ENCODE results near the gene EPS15. TPM values are rescaled to one million over a fixed set of nuclear protein-coding genes. Genes with fewer than 3 reads are reported as not detected.

EPS15 gene
- total and polyA plus RNA-seq, 2 of the 8 experiments (the other 6 are each of a cell fraction or from before 2014, with no cell fraction given) = 15.9 to 57.2 TPM

DNA sequence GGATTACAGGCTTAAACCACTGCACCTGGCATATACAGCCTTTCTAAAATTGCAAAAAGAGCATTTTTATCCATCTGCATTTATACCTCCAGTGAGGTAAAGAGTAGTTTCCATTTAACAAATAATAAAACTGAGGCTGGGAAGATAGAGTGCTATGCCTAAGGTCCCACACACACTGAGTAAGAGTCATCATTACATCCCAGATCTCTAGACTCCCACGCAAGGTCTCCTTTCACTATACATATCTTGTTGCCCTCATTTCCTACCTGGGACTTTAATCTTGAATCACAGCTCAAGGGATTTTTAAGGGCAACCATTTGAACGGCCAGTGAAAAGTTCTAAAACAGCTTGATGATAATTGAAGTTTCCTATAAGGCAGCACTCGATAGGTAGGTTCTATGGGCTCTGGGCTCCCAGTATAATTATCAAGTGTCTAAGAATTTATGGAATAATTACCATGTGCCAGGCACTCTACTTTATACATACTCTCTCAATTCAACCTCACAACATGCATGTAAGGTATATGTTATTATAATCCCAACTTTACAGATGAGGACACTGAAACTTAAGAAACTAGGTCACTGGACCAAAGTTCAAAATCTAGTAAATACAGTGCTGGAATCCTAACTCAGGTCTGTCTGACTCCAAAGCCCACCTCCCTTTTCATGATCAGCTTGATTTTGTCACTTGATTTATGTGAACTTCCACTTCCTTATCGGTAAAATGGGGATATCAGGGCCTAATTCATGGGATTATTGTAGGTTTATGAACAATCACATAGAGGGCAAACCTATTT, 23.3 kb upstream of the EPS15 start:
- H4K91ac ChIP-seq (replicated peaks; ENCODE audit: insufficient read length, low read length) = no peak overlapping the region
- no peak overlapping the region for H2AFZ ChIP-seq (ENCODE audit: low read length)
- no peak overlapping the region for H2BK12ac ChIP-seq (ENCODE audit: low read depth, low read length)
- no peaks in the 10 kb centered on the region for H4K20me1 ChIP-seq (replicated peaks in 1 of 2; ENCODE audit: control insufficient read depth in 1 of 2, insufficient read depth in 2 of 2, low read length in 2 of 2)
- H2AK5ac ChIP-seq (ENCODE audit: low read depth, low read length) = no peak overlapping the region
- no peak overlapping the region for H3K9ac ChIP-seq (replicated peaks in 1 of 4; ENCODE audit: extremely low read depth in 1 of 4, low read depth in 3 of 4, low read length in 3 of 4)
- H3K9me3 ChIP-seq (ENCODE audit: insufficient read depth in 2 of 2, low read depth in 1 of 2, low read length in 1 of 2) = peaks cover 0 to 2% of the 10 kb centered on the region in 2 experiments; a peak in 1 of 4 replicates
- 85% methylated on average over 4 of the region's 4 CpGs; no CpG with 5 or more reads in 1 of the 2 experiments for WGBS, 2 experiments (ENCODE audit: extremely low coverage in 1 of 2, insufficient coverage in 1 of 2, insufficient read length in 1 of 2, insufficient replicate concordance in 2 of 2, low coverage in 1 of 2, low lambda C conversion rate in 2 of 2, missing lambda C conversion rate in 1 of 2)
- H4K8ac ChIP-seq (ENCODE audit: extremely low read depth, insufficient read depth, low read length) = no peak overlapping the region
- H3K56ac ChIP-seq (replicated peaks; ENCODE audit: insufficient read length, low read depth, low read length) = no peak overlapping the region
- no peak for DNase-seq (ENCODE audit: low read depth in 1 of 2, low spot score in 2 of 2)
- H3K4me1 ChIP-seq (replicated peaks in 1 of 4; ENCODE audit: control insufficient read depth in 3 of 4, insufficient read depth in 4 of 4, low read length in 3 of 4) = no peaks in the 10 kb centered on the region
- H2BK20ac ChIP-seq (ENCODE audit: low read length) = no peak overlapping the region
- H3K4me2 ChIP-seq (ENCODE audit: insufficient read depth in 1 of 2, low read depth in 2 of 2, low read length in 2 of 2) = no peak overlapping the region
- H3K18ac ChIP-seq (ENCODE audit: extremely low read depth, low read length) = no peak overlapping the region
- H2BK120ac ChIP-seq (replicated peaks; ENCODE audit: low read depth, low read length) = no peak overlapping the region
- H4K5ac ChIP-seq (ENCODE audit: insufficient read length, low read depth, low read length) = no peak overlapping the region
- ChIA-PET CTCF (ENCODE audit: partially characterized antibody) (no interaction called here), POLR2A (ENCODE audit: partially characterized antibody) (no interaction called here)
- H3K23me2 ChIP-seq (ENCODE audit: low read depth, low read length) = no peaks in the 10 kb centered on the region
- H2BK15ac ChIP-seq (ENCODE audit: low read length) = no peak overlapping the region
- no peak for FAIRE-seq
- no peaks in the 10 kb centered on the region for H3K79me1 ChIP-seq (ENCODE audit: low read depth, low read length)
- no peak overlapping the region for H2BK5ac ChIP-seq (ENCODE audit: low read depth, low read length)
- H3K27ac ChIP-seq (ENCODE audit: low read depth, low read length) = no peak overlapping the region
- H3K27me3 ChIP-seq (replicated peaks in 1 of 4; ENCODE audit: control insufficient read depth in 3 of 4, extremely low read depth in 1 of 4, insufficient read depth in 3 of 4, low read length in 3 of 4) = no peaks in the 10 kb centered on the region
- H3K36me3 ChIP-seq (ENCODE audit: control insufficient read depth in 2 of 4, insufficient read depth in 4 of 4, low read length in 3 of 4) = no peaks in the 10 kb centered on the region
- no peak overlapping the region for H3K23ac ChIP-seq (ENCODE audit: insufficient read length)
- H3K14ac ChIP-seq (ENCODE audit: insufficient read length) = no peak overlapping the region
- no peak overlapping the region for H3K4ac ChIP-seq (replicated peaks; ENCODE audit: insufficient read length, low read depth, low read length)
- no peak overlapping the region for H3K4me3 ChIP-seq (ENCODE audit: extremely low read depth in 1 of 4, insufficient read depth in 2 of 4, low read depth in 3 of 4, low read length in 4 of 4)
- H3K79me2 ChIP-seq (ENCODE audit: control insufficient read depth in 1 of 2, insufficient read depth in 2 of 2, low read length in 2 of 2) = no peaks in the 10 kb centered on the region
- TF ChIP-seq POLR2A (IDR thresholded peaks at IDR 0.05; ENCODE audit: control extremely low read depth in 1 of 2, low read depth in 2 of 2, low read length in 2 of 2) = no peak
- TF ChIP-seq, protein P1, sequence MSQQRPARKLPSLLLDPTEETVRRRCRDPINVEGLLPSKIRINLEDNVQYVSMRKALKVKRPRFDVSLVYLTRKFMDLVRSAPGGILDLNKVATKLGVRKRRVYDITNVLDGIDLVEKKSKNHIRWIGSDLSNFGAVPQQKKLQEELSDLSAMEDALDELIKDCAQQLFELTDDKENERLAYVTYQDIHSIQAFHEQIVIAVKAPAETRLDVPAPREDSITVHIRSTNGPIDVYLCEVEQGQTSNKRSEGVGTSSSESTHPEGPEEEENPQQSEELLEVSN (IDR thresholded peaks at IDR 0.05) = no peak
- no peak for TF ChIP-seq TAF7 (optimal IDR thresholded peaks at IDR 0.05; ENCODE audit: borderline replicate concordance, low read depth, low read length)
- no peak for TF ChIP-seq BRCA1 (IDR thresholded peaks at IDR 0.05; ENCODE audit: low read depth, low read length)
- TF ChIP-seq, protein P2, sequence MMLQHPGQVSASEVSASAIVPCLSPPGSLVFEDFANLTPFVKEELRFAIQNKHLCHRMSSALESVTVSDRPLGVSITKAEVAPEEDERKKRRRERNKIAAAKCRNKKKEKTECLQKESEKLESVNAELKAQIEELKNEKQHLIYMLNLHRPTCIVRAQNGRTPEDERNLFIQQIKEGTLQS (IDR thresholded peaks at IDR 0.05; ENCODE audit: insufficient read depth, low read depth, low read length) = no peak
- no peak for TF ChIP-seq CTBP2 (IDR thresholded peaks at IDR 0.05; ENCODE audit: borderline replicate concordance, insufficient read depth, insufficient read length, low read length)
- no peak for TF ChIP-seq CHD1 (IDR thresholded peaks at IDR 0.05; ENCODE audit: low read depth, low read length)
- no peak for TF ChIP-seq CHD2 (IDR thresholded peaks at IDR 0.05; ENCODE audit: low read length)
- no peak for TF ChIP-seq JUND (IDR thresholded peaks at IDR 0.05; ENCODE audit: low read length)
- TF ChIP-seq EZH2 (IDR thresholded peaks at IDR 0.05; ENCODE audit: low read depth, low read length, severe bottlenecking) = no peak
- TF ChIP-seq SP1 (IDR thresholded peaks at IDR 0.05; ENCODE audit: low read depth, low read length) = no peak
- no peak for TF ChIP-seq KDM4A (IDR thresholded peaks at IDR 0.05; ENCODE audit: low read depth, low read length, severe bottlenecking)

All from H1 (cell line).